ENCODE results near the gene SCEL. TPM values are rescaled to one million over a fixed set of nuclear protein-coding genes. Genes with fewer than 3 reads are reported as not detected.

Gene SCEL
- total RNA-seq, 4 donors from 2014 or later = 0.13 to 1.7 (median 0.29) TPM; not detected in 1

- H3K4me1 ChIP-seq = no peaks in the 10 kb centered on the region
- peaks cover 0 to 12% (median 0%) of the 10 kb centered on the region in 4 donors for H3K27me3 ChIP-seq
- WGBS = 69% methylated on average over 2 of the region's 2 CpGs
- no peak for DNase-seq (ENCODE audit: extremely low spot score)
- intact Hi-C loops (cut with DNase I) = no loop called here
- TF ChIP-seq POLR2AphosphoS5 (IDR thresholded peaks at IDR 0.05) = no peak
- no peak for TF ChIP-seq POLR2A (IDR thresholded peaks at IDR 0.05; ENCODE audit: low read depth)
- TF ChIP-seq EP300 (IDR thresholded peaks at IDR 0.05) = no peak
- no peak for TF ChIP-seq CTCF (IDR thresholded peaks at IDR 0.05)
- H3K4me3 ChIP-seq = no peak overlapping the region
- H3K27ac ChIP-seq (replicated peaks in 1 of 4) = no peak overlapping the region
- H3K9me3 ChIP-seq = no peaks in the 10 kb centered on the region
- no peaks in the 10 kb centered on the region for H3K36me3 ChIP-seq
These were observed 44.5 kb downstream of the SCEL start for GRCh38 chr13:77579959-77580358.

- H3K27me3 ChIP-seq = peaks cover 0 to 12% (median 0%) of the 10 kb centered on the region in 4 donors
- H3K4me3 ChIP-seq = no peak overlapping the region
- TF ChIP-seq EP300 (IDR thresholded peaks at IDR 0.05) (no peak), POLR2A (IDR thresholded peaks at IDR 0.05; ENCODE audit: low read depth) (no peak), POLR2AphosphoS5 (IDR thresholded peaks at IDR 0.05) (no peak), CTCF (IDR thresholded peaks at IDR 0.05) (no peak)
- no peaks in the 10 kb centered on the region for H3K36me3 ChIP-seq
- H3K27ac ChIP-seq (replicated peaks in 1 of 4) = no peak overlapping the region
- no peaks in the 10 kb centered on the region for H3K9me3 ChIP-seq
- WGBS = 75% methylated on average over 1 of the region's 1 CpG
- intact Hi-C loops (cut with DNase I) = no loop called here
- DNase-seq (ENCODE audit: extremely low spot score) = no peak
- no peaks in the 10 kb centered on the region for H3K4me1 ChIP-seq
These were observed 45.2 kb downstream of the SCEL start for GRCh38 chr13:77580748-77581147.

DNA sequence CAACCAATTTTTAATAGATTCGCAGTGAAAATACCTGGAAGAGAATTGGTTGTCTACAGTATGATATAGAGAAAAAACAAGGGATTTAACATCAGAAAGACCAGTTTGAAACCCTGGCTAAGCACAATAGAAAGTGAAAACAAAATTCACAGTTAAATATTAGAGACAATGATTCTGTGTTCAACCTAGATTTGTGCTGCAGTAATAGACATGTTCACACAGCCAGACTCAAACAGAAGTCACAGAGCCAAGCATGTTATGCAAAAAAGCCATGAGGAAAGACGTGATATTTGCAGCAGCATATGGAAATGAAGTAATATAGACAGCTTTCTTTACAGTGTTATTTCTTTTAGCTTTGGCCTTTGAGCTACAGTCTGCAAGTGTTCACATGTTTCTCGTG, 48.1 kb downstream of the SCEL start:
- no peak overlapping the region for H3K27ac ChIP-seq (replicated peaks in 1 of 4)
- TF ChIP-seq CTCF (IDR thresholded peaks at IDR 0.05) (no peak), POLR2A (IDR thresholded peaks at IDR 0.05; ENCODE audit: low read depth) (no peak), POLR2AphosphoS5 (IDR thresholded peaks at IDR 0.05) (no peak), EP300 (IDR thresholded peaks at IDR 0.05) (no peak)
- DNase-seq (ENCODE audit: extremely low spot score) = no peak
- H3K27me3 ChIP-seq = no peaks in the 10 kb centered on the region
- H3K4me1 ChIP-seq = no peaks in the 10 kb centered on the region
- H3K4me3 ChIP-seq = no peak overlapping the region
- no peaks in the 10 kb centered on the region for H3K36me3 ChIP-seq
- intact Hi-C loops (cut with DNase I) = no loop called here
- 77% methylated on average over 3 of the region's 3 CpGs for WGBS
- H3K9me3 ChIP-seq = no peaks in the 10 kb centered on the region

DNA sequence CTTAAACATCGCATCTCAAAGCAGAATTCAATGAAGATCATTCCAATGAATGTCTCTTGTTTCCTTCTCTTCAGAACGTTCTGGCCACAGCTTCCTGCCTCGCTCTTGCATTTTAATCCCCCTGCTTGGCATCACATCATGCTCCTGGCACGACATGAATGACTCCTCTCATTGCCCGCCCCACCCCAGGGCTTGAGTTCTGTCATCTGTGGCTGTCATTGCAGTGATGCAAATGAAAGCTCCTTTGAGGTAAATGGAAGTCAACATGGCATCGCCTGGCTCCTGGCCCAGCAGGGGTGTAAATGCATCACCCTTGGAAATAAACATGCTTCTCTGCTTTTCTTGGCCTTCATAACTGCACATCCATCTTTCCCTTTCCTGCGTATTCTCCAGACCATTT, 48.6 kb downstream of the SCEL start:
- Histone ChIP-seq H3K4me1 (no peaks in the 10 kb centered on the region), H3K4me3 (no peak overlapping the region), H3K27me3 (no peaks in the 10 kb centered on the region), H3K36me3 (no peaks in the 10 kb centered on the region), H3K27ac (replicated peaks in 1 of 4) (no peak overlapping the region), H3K9me3 (no peaks in the 10 kb centered on the region)
- TF ChIP-seq POLR2AphosphoS5 (IDR thresholded peaks at IDR 0.05) (no peak), POLR2A (IDR thresholded peaks at IDR 0.05; ENCODE audit: low read depth) (no peak), CTCF (IDR thresholded peaks at IDR 0.05) (no peak), EP300 (IDR thresholded peaks at IDR 0.05) (no peak)
- DNase-seq (ENCODE audit: extremely low spot score) = no peak
- 68% methylated on average over 7 of the region's 7 CpGs for WGBS
- intact Hi-C loops (cut with DNase I) = no loop called here

DNA sequence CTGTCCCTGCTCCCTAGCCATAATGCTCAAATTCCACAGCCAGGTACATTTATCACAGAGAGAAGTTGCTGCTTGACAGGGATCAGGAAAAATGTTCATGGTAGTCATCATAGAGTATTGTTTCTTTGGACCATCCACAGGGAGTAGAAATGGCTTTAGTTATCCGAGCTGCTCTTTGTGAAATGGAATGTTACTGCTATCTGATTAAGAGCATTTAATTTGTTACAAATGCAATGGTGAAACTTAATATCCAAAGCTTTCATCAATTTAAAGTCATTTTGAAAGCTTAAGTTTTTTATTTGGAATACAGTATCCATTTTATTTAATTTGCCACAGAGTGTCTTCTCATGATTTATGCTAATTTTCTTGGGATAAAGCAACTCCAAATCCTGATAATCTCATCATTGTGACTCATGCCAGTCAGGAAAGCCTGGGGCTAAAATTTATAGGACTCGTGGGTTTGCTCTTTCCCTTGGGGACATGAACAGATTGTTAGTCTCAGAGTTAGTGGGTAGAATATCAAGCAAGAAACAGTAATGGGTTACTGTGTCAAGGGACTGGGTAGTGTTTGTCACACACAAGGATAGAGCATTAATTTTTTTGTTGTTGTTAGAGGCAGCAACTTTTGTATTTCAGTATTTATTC, 59.8 kb downstream of the SCEL start:
- WGBS = 59% methylated on average over 2 of the region's 2 CpGs
- Histone ChIP-seq H3K27me3 (peaks cover 0 to 3% (median 0%) of the 10 kb centered on the region in 4 donors), H3K27ac (replicated peaks in 1 of 4) (no peak overlapping the region), H3K4me1 (no peaks in the 10 kb centered on the region), H3K9me3 (no peaks in the 10 kb centered on the region), H3K36me3 (no peaks in the 10 kb centered on the region), H3K4me3 (no peak overlapping the region)
- TF ChIP-seq EP300 (IDR thresholded peaks at IDR 0.05) = no peak
- TF ChIP-seq POLR2AphosphoS5 (IDR thresholded peaks at IDR 0.05) = no peak
- TF ChIP-seq CTCF (IDR thresholded peaks at IDR 0.05) = no peak
- TF ChIP-seq POLR2A (IDR thresholded peaks at IDR 0.05; ENCODE audit: low read depth) = no peak
- intact Hi-C loops (cut with DNase I) = no loop called here
- no peak for DNase-seq (ENCODE audit: extremely low spot score)

All from esophagus muscularis mucosa (tissue), 4 donors.